Left ventricle myocardium superior (tissue), 1 donor: Measurements from ENCODE around the gene CSNK1A1. TPM values are rescaled to one million over a fixed set of nuclear protein-coding genes. Genes with fewer than 3 reads are reported as not detected.
"Not testable (repeated sequence)": the region's sequence is repeated elsewhere in the genome, so short reads cannot be mapped to it uniquely, and the experiment has no call there.

Source experiments
- ATAC-seq: fragments of 200-7000 bp; cut with Tn5 transposase; one replicate; pipeline ENCODE4 v1.9.1; 2020; ENCODE audit warnings: mild to moderate bottlenecking, moderate library complexity
- DNase-seq: peaks from one replicate; pipeline ENCODE4 v3.0.0-alpha.2; 2020
- intact Hi-C: fragments of 100-400 bp; cut with micrococcal nuclease; formaldehyde crosslinking; loops from one replicate; pipeline ENCODE4 v1.11.0; 2022
- total RNA-seq: library from RNA; stranded (reverse); fragmentation: NEBNext Ultra II Directional; extraction: Animal tissue kit (Norgen Biotek cat#: 25700); gene quantifications from one replicate; pipeline ENCODE4 v1.2.1, GENCODE V29; 2021
- donor health status: DM: no; HTN: yes; CAD: no; lungs with severe emphysema.

The CSNK1A1 gene
- total RNA-seq, 1 donor from 2014 or later, result 214 TPM

GRCh38 chr5:149543361-149544027, 7.7 kb downstream of the CSNK1A1 start:
- intact Hi-C loops, result no loop called here
- DNase-seq, result no peak
- ATAC-seq, result peak; percentile 20

- ATAC-seq, result no peak
- intact Hi-C loops, result no loop called here
- no peak for DNase-seq
These were observed 9.3 kb downstream of the CSNK1A1 start for GRCh38 chr5:149541893-149542292.

GRCh38 chr5:149540089-149540488, 11.2 kb downstream of the CSNK1A1 start:
- intact Hi-C loops, result no loop called here
- no peak for DNase-seq
- no peak for ATAC-seq

- no peak for ATAC-seq
- intact Hi-C loops, result no loop called here
- DNase-seq, result no peak
These were observed 13.8 kb downstream of the CSNK1A1 start for GRCh38 chr5:149537374-149537975.

GRCh38 chr5:149535787-149536186, 15.5 kb downstream of the CSNK1A1 start:
- ATAC-seq, intact Hi-C loops, DNase-seq: not testable (repeated sequence)

GRCh38 chr5:149532413-149532812, 18.8 kb downstream of the CSNK1A1 start:
- intact Hi-C loops, result no loop called here
- ATAC-seq (peak; percentile 15), DNase-seq (no peak)

- ATAC-seq, result no peak
- intact Hi-C loops, result no loop called here
- no peak for DNase-seq
These were observed 21.8 kb downstream of the CSNK1A1 start for GRCh38 chr5:149529463-149529862.

- intact Hi-C loops, result no loop called here
- no peak for DNase-seq
- no peak for ATAC-seq
These were observed 22.8 kb downstream of the CSNK1A1 start for GRCh38 chr5:149528281-149529060.

- intact Hi-C loops, result no loop called here
- ATAC-seq (peak; percentile 50), DNase-seq (no peak)
These were observed 24.2 kb downstream of the CSNK1A1 start for GRCh38 chr5:149526845-149527590.

- intact Hi-C loops, result no loop called here
- ATAC-seq (no peak), DNase-seq (no peak)
These were observed 29.2 kb downstream of the CSNK1A1 start for GRCh38 chr5:149521739-149522685.

GRCh38 chr5:149519601-149520000, 31.6 kb downstream of the CSNK1A1 start:
- intact Hi-C loops, result no loop called here
- DNase-seq, result no peak
- peak; percentile 32 for ATAC-seq

GRCh38 chr5:149518620-149519019, 32.6 kb downstream of the CSNK1A1 start:
- DNase-seq (no peak), ATAC-seq (no peak)
- intact Hi-C loops, result no loop called here

GRCh38 chr5:149517461-149518122, 33.6 kb downstream of the CSNK1A1 start:
- ATAC-seq (peak; percentile 62), DNase-seq (peak; percentile 32)
- intact Hi-C loops, result no loop called here

GRCh38 chr5:149514512-149514911, 36.7 kb downstream of the CSNK1A1 start:
- DNase-seq (no peak), ATAC-seq (no peak)
- intact Hi-C loops, result no loop called here

GRCh38 chr5:149513372-149513947, 37.8 kb downstream of the CSNK1A1 start:
- intact Hi-C loops, DNase-seq: not testable (repeated sequence)
- peak; percentile 11 for ATAC-seq

GRCh38 chr5:149510136-149510535, 41.1 kb downstream of the CSNK1A1 start:
- ATAC-seq (no peak), DNase-seq (no peak)
- intact Hi-C loops, result no loop called here

GRCh38 chr5:149504677-149505076, 46.6 kb downstream of the CSNK1A1 start:
- intact Hi-C loops, result no loop called here
- no peak for DNase-seq
- ATAC-seq, result no peak

GRCh38 chr5:149503006-149503405, 48.2 kb downstream of the CSNK1A1 start:
- intact Hi-C loops, result no loop called here
- DNase-seq (no peak), ATAC-seq (no peak)
